ENCODE measurements around the gene ALDH7A1. TPM values are rescaled to one million over a fixed set of nuclear protein-coding genes. Genes with fewer than 3 reads are reported as not detected.

The ALDH7A1 gene
- total RNA-seq, 1 donor from 2014 or later = 35.5 TPM

GRCh38 chr5:126490167-126490940 is 104.7 kb downstream of the ALDH7A1 start:
- intact Hi-C loops (cut with DNase I) = no loop called here
- DNase-seq (ENCODE audit: missing footprints) (no peak), ATAC-seq (no peak)

GRCh38 chr5:126488443-126489065 is 106.5 kb downstream of the ALDH7A1 start:
- DNase-seq (ENCODE audit: missing footprints) = no peak
- intact Hi-C loops (cut with DNase I) = no loop called here
- no peak for ATAC-seq

- DNase-seq (ENCODE audit: missing footprints) (no peak), ATAC-seq (no peak)
- intact Hi-C loops (cut with DNase I) = no loop called here
These were observed 107.4 kb downstream of the ALDH7A1 start for GRCh38 chr5:126487596-126487995.

GRCh38 chr5:126486332-126486731 is 108.7 kb downstream of the ALDH7A1 start:
- intact Hi-C loops (cut with DNase I) = no loop called here
- DNase-seq (ENCODE audit: missing footprints) (no peak), ATAC-seq (peak; percentile 63)

- no peak for DNase-seq (ENCODE audit: missing footprints)
- intact Hi-C loops (cut with DNase I) = no loop called here
- no peak for ATAC-seq
These were observed 110.8 kb downstream of the ALDH7A1 start for GRCh38 chr5:126484253-126484652.

- ATAC-seq (no peak), DNase-seq (ENCODE audit: missing footprints) (no peak)
- intact Hi-C loops (cut with DNase I) = no loop called here
These were observed 111.9 kb downstream of the ALDH7A1 start for GRCh38 chr5:126483156-126483555.

GRCh38 chr5:126482591-126482990 is 112.4 kb downstream of the ALDH7A1 start:
- no peak for ATAC-seq
- intact Hi-C loops (cut with DNase I) = no loop called here
- DNase-seq (ENCODE audit: missing footprints) = no peak

GRCh38 chr5:126481243-126481642 is 113.8 kb downstream of the ALDH7A1 start:
- no peak for DNase-seq (ENCODE audit: missing footprints)
- intact Hi-C loops (cut with DNase I) = no loop called here
- ATAC-seq = no peak

Other genes with a start within 250 kb of the ALDH7A1 start
- 29.3 TPM for gene GRAMD2B, start 171.8 kb downstream of the ALDH7A1 start, total RNA-seq
- 27.6 TPM for gene PHAX, start 5.7 kb upstream of the ALDH7A1 start, total RNA-seq
- 3.7 TPM for gene LMNB1, start 181.9 kb upstream of the ALDH7A1 start, total RNA-seq